Adipose tissue (tissue), 3 donors: ENCODE measurements around the gene SEMA4C. TPM values are rescaled to one million over a fixed set of nuclear protein-coding genes. Genes with fewer than 3 reads are reported as not detected.
"Not testable (repeated sequence)": the region's sequence is repeated elsewhere in the genome, so short reads cannot be mapped to it uniquely, and the experiment has no call there.

Source experiments
- H3K27ac ChIP-seq: one replicate; pipeline ENCODE4 v1.5.1; 2013; ENCODE audit warnings: low read depth, low read length
- WGBS, 3 donors: extraction: QIAGEN DNeasy Blood & Tissue Kit; methylation state at CpG; one replicate each; pipeline ENCODE4 v1.1.7; 2013; 5-methylcytosine and 5-hydroxymethylcytosine counted together
- polyA plus RNA-seq, 3 donors: library from polyadenylated mRNA; stranded (reverse); fragments of 200-250 nt; gene quantifications; one replicate each; pipeline ENCODE4 v1.2.3, GENCODE V29; 2013
- donor health status: healthy with polysubstance abuse.
- donor health status: Bipolar disorder and iron deficiency.
- donor health status: healthy.

SEMA4C gene
- polyA plus RNA-seq, 3 donors: 8.2 to 41.2 (median 30.2) TPM

DNA sequence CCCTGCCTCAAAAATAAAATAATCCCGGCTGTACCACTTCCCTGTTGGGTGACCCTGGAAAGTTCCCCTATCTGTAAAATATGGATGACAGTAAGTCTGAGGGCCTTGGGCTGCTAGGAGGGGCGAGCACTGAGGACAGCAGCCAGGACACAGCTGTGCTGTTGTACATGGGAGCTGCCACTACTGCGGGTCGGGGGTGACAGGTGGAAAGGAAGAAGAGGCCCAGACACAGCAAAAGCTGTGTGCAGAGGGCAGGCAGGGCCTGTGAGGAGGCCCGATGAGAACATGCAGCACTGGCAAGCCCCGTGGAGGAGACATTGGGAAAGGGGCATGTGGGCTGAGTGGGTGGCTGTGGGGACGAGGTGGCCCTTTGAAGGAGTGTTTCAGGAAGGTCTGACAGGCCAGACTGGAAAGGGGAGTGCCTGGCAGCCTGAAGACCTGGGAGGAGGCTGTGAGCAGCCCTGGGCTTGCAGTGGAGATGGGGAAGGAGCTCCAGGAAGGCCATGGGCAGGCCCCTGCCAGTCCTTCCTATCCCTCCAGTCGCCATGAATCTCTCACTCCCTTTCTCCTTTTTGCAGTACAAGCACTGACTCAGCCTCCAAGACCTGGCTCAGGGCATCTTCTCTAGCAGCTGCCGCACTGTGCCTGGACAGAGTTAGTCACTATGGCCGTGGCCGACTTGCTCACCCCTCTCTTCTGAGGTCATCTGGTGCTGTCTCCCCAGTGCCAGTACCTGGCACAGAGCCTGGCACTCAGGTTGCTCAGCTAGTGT lies 28.9 kb upstream of the SEMA4C start:
- 75 to 84% (median 81%) methylated on average over 10 to 11 of the region's 11 CpGs for WGBS, 3 donors
- no peak overlapping the region for H3K27ac ChIP-seq

GRCh38 chr2:96898135-96898505 lies 28.2 kb upstream of the SEMA4C start:
- no peak overlapping the region for H3K27ac ChIP-seq
- WGBS, 3 donors: 89 to 94% (median 90%) methylated on average over 8 of the region's 8 CpGs

GRCh38 chr2:96897491-96898134 lies 27.7 kb upstream of the SEMA4C start:
- H3K27ac ChIP-seq: no peak overlapping the region
- WGBS, 3 donors: 67 to 76% (median 68%) methylated on average over 11 of the region's 11 CpGs

GRCh38 chr2:96895746-96896651 lies 26.1 kb upstream of the SEMA4C start:
- no peak overlapping the region for H3K27ac ChIP-seq
- 72 to 88% (median 75%) methylated on average over 18 of the region's 18 CpGs for WGBS, 3 donors

GRCh38 chr2:96895032-96895745 lies 25.3 kb upstream of the SEMA4C start:
- H3K27ac ChIP-seq: no peak overlapping the region
- 82 to 86% (median 86%) methylated on average over 10 of the region's 10 CpGs for WGBS, 3 donors

GRCh38 chr2:96894151-96894531 lies 24.3 kb upstream of the SEMA4C start:
- no peak overlapping the region for H3K27ac ChIP-seq
- WGBS, 3 donors: 90 to 95% (median 94%) methylated on average over 2 to 3 of the region's 3 CpGs

GRCh38 chr2:96893289-96894150 lies 23.6 kb upstream of the SEMA4C start:
- H3K27ac ChIP-seq: no peak overlapping the region
- WGBS, 3 donors: 89 to 95% (median 94%) methylated on average over 14 to 16 of the region's 16 CpGs

DNA sequence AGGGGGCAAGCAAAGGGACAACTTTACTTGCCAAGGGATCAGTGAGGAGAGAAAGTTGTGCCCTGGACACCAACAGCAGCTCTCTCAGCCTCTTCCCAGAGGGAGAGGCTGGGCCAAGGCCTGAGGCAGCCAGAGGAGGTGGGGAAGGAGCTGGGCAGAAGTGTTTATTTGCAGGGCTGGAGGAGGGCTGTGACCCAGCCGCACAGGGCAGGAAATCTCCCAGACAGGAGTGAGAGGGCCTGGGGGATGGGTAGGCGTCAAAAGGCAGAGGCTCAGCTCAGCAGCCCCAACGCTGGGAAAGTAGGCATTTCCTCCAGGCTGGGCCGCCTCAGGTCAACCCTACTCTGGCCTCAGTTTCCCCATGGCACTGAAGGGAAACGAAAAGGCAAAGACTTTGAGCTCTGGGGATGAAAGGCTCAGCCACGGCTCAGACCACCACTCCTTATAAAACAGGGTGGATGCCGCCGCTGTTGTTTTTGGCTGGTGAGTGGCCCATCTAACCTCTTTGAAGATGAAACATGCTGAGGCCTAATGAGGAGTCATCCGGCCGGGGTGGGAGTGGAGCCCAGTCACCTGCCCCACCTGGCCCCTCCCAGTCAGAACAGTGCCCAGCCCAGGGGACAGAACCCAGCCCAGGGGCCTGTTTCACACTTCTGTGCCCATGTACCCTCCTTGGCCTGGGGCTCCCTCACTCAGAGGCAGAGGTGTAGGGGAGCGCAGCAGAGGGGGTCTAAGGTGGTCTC lies 21.9 kb upstream of the SEMA4C start:
- WGBS, 3 donors: 69 to 85% (median 69%) methylated on average over 11 of the region's 11 CpGs
- no peak overlapping the region for H3K27ac ChIP-seq

- WGBS, 3 donors: 77 to 82% (median 81%) methylated on average over 6 of the region's 6 CpGs
Measured at GRCh38 chr2:96890726-96891385, 21.0 kb upstream of the SEMA4C start.

DNA sequence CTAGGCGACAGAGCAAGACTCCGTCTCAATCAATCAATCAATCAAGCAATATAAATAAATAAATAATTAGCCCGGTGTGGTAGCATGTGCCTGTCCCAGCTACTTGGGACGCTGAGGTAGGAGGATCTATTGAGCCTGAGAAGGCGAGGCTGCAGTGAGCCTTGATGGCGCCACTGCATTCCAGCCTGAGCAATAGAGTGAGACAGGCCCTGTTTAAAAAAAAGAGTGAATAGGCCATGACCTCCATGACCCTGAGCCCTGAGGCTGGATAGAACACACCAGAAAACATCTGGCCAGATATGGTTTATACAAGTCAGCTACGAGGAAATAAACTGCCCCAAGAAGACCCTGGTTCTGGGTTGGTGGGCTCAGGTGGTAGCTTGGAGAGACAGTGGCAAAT lies 20.4 kb upstream of the SEMA4C start:
- WGBS, 3 donors: 91 to 95% (median 93%) methylated on average over 7 of the region's 7 CpGs
- H3K27ac ChIP-seq: no peak overlapping the region

More at GRCh38 chr2:96890726-96891385, 21.0 kb upstream of the SEMA4C start:
- no peak overlapping the region for H3K27ac ChIP-seq

GRCh38 chr2:96889502-96889901 lies 19.6 kb upstream of the SEMA4C start:
- H3K27ac ChIP-seq: not testable (repeated sequence)
- WGBS, 3 donors: 93 to 95% (median 94%) methylated on average over 5 of the region's 5 CpGs

DNA sequence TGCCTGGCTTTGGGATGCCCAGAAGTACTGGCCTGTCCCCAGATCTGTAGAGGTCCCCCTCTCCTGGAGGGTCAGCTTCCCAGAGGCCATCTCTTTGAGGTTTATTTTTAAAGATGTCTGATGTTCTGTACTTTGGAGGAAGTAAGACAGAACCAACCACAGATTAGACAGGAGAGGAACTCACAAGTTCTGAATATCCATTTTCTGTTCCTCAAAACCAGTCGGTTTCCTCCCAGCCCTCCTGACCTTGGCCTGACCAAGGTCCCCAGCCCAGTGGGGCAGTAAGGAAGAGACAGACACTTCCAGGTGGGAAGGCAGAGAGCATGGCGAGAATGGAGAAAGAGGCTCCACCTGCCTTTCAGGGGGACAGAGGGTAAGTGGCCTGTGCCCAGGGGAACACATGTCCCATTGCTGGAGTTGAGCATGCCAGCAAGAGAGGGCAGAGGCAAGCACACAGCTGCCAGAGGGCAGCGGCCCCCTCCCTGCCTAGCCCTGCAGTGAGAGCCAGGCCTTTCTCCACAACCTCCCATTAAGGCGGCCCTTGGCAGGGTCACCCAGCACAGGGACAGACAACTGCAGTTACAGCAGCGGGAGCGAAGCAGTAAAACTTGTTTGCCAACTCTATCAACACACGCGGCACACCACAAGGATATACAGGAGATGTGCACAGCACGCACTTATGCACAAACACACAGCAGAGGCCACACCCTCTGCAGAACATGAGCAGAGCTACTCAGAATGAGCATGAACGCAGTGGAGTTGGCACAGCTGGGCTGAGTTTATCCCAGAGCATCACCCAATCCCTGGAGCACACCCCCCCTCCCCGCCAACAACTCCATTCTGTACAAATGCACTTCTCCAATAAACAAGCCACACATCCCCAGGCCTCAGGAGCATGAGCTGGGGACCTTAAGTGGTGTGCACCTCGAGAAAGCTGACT lies 18.5 kb upstream of the SEMA4C start:
- H3K27ac ChIP-seq: no peak overlapping the region
- WGBS, 3 donors: 35 to 75% (median 58%) methylated on average over 12 of the region's 12 CpGs

GRCh38 chr2:96887493-96888012 lies 17.7 kb upstream of the SEMA4C start:
- whole genome bisulfite sequencing, 3 donors: 55 to 79% (median 64%) methylated on average over 18 of the region's 18 CpGs

DNA sequence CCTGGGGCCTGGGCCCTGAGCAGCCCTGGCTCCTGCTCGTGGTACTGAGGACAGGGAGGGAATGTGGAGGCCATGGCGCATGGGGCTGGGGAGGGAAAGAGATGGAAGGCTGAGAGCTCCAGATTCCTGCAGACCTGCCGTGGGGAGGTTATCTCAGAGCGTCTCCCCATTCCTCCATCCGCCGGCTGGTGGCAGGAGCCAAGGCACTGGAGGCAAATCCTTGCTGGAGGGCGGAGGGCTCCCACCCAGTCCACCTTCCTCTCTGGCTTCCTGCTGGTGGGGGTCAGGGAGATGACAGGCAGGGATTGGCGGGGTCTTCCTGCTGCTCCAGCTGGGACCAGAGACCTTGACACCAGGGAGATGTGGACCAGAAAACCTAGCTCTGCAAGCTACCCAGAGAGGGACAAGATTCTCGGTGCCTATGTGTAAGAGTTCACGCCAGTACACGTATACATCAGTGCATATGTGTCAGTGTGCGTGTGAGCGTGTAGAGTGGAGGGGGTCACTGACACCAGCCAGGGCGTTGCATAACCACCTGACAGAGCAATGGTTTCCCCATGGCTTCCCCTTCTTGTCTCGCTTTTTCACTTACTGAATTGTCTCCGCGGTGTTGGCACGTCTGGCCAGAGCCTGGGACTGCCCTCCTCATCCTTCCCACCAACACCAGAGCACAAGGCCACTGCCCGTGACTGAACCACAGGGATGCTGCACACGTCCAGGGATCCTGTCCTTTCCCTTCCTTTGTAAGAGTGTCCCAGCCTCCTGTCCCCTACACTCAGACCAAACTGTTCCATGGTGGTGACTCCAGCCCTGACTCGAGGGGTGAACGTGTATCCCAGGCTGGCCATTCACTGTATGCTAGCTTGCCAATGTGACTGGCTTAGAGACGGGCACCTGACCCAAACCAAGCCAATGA lies 15.8 kb upstream of the SEMA4C start:
- 84 to 94% (median 85%) methylated on average over 21 to 23 of the region's 23 CpGs for WGBS, 3 donors
- H3K27ac ChIP-seq: no peak overlapping the region

More at GRCh38 chr2:96887493-96888012, 17.7 kb upstream of the SEMA4C start:
- H3K27ac ChIP-seq: no peak overlapping the region
